Measurements from ENCODE around the gene ATP5ME. TPM values are rescaled to one million over a fixed set of nuclear protein-coding genes. Genes with fewer than 3 reads are reported as not detected.

ATP5ME gene
- total RNA-seq, 2 experiments from 2014 or later: 109 to 126 TPM

GRCh38 chr4:704971-705277 lies 30.8 kb upstream of the ATP5ME start:
- TF ChIP-seq CTCF (IDR thresholded peaks at IDR 0.05): no peak
- POLR2A ChIA-PET: no interaction called here
- Mint-ChIP-seq H3K27ac (no peak overlapping the region), H3K4me1 (ENCODE audit: low read depth) (peaks cover 19% of the 10 kb centered on the region), H3K36me3 (ENCODE audit: low read depth) (no peaks in the 10 kb centered on the region), H3K4me3 (peak overlapping the region; percentile 90), H3K27me3 (no peaks in the 10 kb centered on the region), H3K9me3 (no peaks in the 10 kb centered on the region)
- intact Hi-C loops (cut with DNase I, micrococcal nuclease): loop anchor here (1.0 to 2.0 kb wide), 4 partner anchors 30 to 268 kb away; partner anchors contain the start of genes ATP5ME (in 2 of the 2), MYL5 (in 2 of the 2) and DGKQ (in 1 of the 2)
- peaks cover 6% of the 10 kb centered on the region for H3K36me3 ChIP-seq (ENCODE audit: insufficient read depth, low read length)
- CTCF ChIA-PET: no interaction called here
- DNase-seq: no peak
- no peaks in the 10 kb centered on the region for H3K9me3 ChIP-seq (ENCODE audit: control insufficient read depth in 1 of 2, insufficient read depth in 1 of 2, low read length in 2 of 2)
- no peak for ATAC-seq (ENCODE audit: poor library complexity)
- H3K27ac ChIP-seq (ENCODE audit: low read depth in 1 of 2, low read length in 2 of 2): peak overlapping the region in 1 of 2 donors; percentile 68
- peak overlapping the region; percentile 77 for H3K4me3 ChIP-seq (ENCODE audit: low read length)
- H3K27me3 ChIP-seq (ENCODE audit: control insufficient read depth in 1 of 2, insufficient read depth in 2 of 2, low read length in 2 of 2): no peaks in the 10 kb centered on the region
- peaks cover 36% of the 10 kb centered on the region for H3K4me1 ChIP-seq (ENCODE audit: insufficient read depth, low read length)

GRCh38 chr4:704198-704891 lies 30.3 kb upstream of the ATP5ME start:
- Mint-ChIP-seq H3K27ac (no peak overlapping the region), H3K9me3 (no peaks in the 10 kb centered on the region), H3K4me3 (peak overlapping the region; percentile 34), H3K36me3 (ENCODE audit: low read depth) (no peaks in the 10 kb centered on the region), H3K27me3 (no peaks in the 10 kb centered on the region), H3K4me1 (ENCODE audit: low read depth) (peaks cover 17% of the 10 kb centered on the region)
- intact Hi-C loops (cut with DNase I, micrococcal nuclease): loop anchor here (2.0 kb wide), 2 partner anchors 30 to 78 kb away; partner anchors contain the start of genes ATP5ME (in 1 of the 2) and MYL5 (in 1 of the 2)
- ChIA-PET POLR2A (no interaction called here), CTCF (no interaction called here)
- peaks cover 6% of the 10 kb centered on the region for H3K36me3 ChIP-seq (ENCODE audit: insufficient read depth, low read length)
- H3K27me3 ChIP-seq (ENCODE audit: control insufficient read depth in 1 of 2, insufficient read depth in 2 of 2, low read length in 2 of 2): no peaks in the 10 kb centered on the region
- peaks cover 42% of the 10 kb centered on the region for H3K4me1 ChIP-seq (ENCODE audit: insufficient read depth, low read length)
- no peak for TF ChIP-seq CTCF (IDR thresholded peaks at IDR 0.05)
- no peak overlapping the region for H3K27ac ChIP-seq (ENCODE audit: low read depth in 1 of 2, low read length in 2 of 2)
- H3K4me3 ChIP-seq (ENCODE audit: low read length): no peak overlapping the region
- peak in 1 of 14 experiments; percentile 49 for DNase-seq
- H3K9me3 ChIP-seq (ENCODE audit: control insufficient read depth in 1 of 2, insufficient read depth in 1 of 2, low read length in 2 of 2): no peaks in the 10 kb centered on the region
- ATAC-seq (ENCODE audit: poor library complexity): no peak

- Histone ChIP-seq H3K27ac (ENCODE audit: low read depth in 1 of 2, low read length in 2 of 2) (no peak overlapping the region), H3K4me1 (ENCODE audit: insufficient read depth, low read length) (peaks cover 47% of the 10 kb centered on the region), H3K9me3 (ENCODE audit: control insufficient read depth in 1 of 2, insufficient read depth in 1 of 2, low read length in 2 of 2) (no peaks in the 10 kb centered on the region), H3K4me3 (ENCODE audit: low read length) (no peak overlapping the region), H3K27me3 (ENCODE audit: control insufficient read depth in 1 of 2, insufficient read depth in 2 of 2, low read length in 2 of 2) (no peaks in the 10 kb centered on the region), H3K36me3 (ENCODE audit: insufficient read depth, low read length) (peaks cover 4% of the 10 kb centered on the region)
- H3K27ac Mint-ChIP-seq: no peak overlapping the region
- H3K4me1 Mint-ChIP-seq (ENCODE audit: low read depth): peaks cover 10% of the 10 kb centered on the region
- H3K4me3 Mint-ChIP-seq: no peak overlapping the region
- no peaks in the 10 kb centered on the region for H3K36me3 Mint-ChIP-seq (ENCODE audit: low read depth)
- intact Hi-C loops (cut with DNase I, micrococcal nuclease): loop anchor here (2.0 kb wide), 2 partner anchors 29 to 79 kb away; partner anchors contain the start of genes ATP5ME (in 1 of the 2) and MYL5 (in 1 of the 2)
- ChIA-PET CTCF (no interaction called here), POLR2A (no interaction called here)
- no peak for TF ChIP-seq CTCF (IDR thresholded peaks at IDR 0.05)
- ATAC-seq (ENCODE audit: poor library complexity): no peak
- no peaks in the 10 kb centered on the region for H3K9me3 Mint-ChIP-seq
- H3K27me3 Mint-ChIP-seq: no peaks in the 10 kb centered on the region
- peak in 1 of 14 experiments; percentile 16 for DNase-seq
Measured at GRCh38 chr4:703336-704197, 29.5 kb upstream of the ATP5ME start.
